GM10266 (cell line): ENCODE results near the gene CHST11.

ENCODE experiments used
- DNase-seq: peaks from one replicate; pipeline ENCODE4 v3.0.0; 2012; ENCODE audit errors: extremely low spot score
- TF ChIP-seq, protein P1 (sequence below): IDR thresholded peaks from 2 replicates; pipeline ENCODE4 v1.5.1; 2012; ENCODE audit warnings: mild to moderate bottlenecking, low read depth; ENCODE audit not compliant: control insufficient read depth, insufficient read depth; ENCODE audit errors: missing control alignments

CHST11 gene

DNA sequence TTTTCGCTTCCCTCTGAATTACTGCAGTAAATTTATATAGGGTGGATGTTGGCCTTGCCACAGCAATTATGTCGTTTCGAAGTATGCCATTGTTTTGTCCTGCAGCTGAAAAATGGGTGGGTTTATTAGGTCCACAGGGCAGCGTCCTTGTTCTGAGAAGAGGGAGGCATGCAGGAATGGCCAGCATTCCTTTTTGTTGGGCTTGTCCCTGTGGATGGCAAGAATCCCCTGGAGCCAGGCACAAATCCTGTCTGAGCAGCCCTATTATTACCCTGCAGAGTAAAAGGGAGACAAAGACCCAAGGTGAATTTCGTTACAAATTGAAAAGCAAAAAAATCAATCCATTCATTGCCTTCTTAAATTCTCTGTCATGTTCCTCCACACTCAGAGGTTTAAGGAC is 88.1 kb downstream of the CHST11 start:
- TF ChIP-seq, protein P1, sequence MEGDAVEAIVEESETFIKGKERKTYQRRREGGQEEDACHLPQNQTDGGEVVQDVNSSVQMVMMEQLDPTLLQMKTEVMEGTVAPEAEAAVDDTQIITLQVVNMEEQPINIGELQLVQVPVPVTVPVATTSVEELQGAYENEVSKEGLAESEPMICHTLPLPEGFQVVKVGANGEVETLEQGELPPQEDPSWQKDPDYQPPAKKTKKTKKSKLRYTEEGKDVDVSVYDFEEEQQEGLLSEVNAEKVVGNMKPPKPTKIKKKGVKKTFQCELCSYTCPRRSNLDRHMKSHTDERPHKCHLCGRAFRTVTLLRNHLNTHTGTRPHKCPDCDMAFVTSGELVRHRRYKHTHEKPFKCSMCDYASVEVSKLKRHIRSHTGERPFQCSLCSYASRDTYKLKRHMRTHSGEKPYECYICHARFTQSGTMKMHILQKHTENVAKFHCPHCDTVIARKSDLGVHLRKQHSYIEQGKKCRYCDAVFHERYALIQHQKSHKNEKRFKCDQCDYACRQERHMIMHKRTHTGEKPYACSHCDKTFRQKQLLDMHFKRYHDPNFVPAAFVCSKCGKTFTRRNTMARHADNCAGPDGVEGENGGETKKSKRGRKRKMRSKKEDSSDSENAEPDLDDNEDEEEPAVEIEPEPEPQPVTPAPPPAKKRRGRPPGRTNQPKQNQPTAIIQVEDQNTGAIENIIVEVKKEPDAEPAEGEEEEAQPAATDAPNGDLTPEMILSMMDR = no peak
- DNase-seq = no peak

DNA sequence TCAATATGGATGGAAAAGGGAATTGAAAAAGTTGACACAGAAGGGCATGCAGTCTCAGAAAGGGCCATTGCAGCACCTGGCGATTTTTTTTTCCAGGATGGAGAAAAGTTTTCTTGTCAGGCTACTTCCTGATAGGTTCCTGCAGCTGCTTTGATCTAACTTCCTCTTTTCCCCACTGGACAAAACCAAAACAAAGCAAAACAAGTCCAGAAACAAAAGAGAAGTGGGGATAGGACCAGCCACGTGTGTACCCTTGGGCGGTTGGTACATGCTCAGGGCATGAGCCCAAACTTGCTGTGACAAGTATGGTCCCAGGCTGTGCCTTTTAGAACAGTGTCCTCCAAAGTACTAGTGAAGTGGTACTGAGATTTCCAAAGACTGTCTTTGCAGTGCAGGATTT is 89.8 kb downstream of the CHST11 start:
- TF ChIP-seq, protein P1 = no peak
- no peak for DNase-seq

DNA sequence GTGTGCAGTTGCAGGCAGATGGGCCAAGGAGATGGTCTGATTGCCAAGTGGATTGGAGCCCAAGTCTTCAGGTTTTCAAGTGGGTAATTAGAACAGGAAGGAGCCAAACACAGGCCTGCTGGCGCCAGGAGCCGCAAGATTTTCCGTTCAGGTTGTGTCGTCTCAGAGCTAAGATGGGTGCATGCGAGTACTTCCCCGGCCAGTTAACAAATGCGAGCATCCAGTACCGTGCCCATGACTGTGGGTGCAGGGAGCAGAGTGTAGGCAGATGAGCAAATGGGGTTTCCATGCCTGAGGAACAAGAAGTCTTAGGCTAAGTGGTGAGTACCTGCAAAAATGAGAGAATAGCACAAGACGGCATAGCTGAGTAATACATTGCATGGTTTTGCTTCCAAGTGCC is 90.5 kb downstream of the CHST11 start:
- TF ChIP-seq, protein P1 = no peak
- DNase-seq = no peak

DNA sequence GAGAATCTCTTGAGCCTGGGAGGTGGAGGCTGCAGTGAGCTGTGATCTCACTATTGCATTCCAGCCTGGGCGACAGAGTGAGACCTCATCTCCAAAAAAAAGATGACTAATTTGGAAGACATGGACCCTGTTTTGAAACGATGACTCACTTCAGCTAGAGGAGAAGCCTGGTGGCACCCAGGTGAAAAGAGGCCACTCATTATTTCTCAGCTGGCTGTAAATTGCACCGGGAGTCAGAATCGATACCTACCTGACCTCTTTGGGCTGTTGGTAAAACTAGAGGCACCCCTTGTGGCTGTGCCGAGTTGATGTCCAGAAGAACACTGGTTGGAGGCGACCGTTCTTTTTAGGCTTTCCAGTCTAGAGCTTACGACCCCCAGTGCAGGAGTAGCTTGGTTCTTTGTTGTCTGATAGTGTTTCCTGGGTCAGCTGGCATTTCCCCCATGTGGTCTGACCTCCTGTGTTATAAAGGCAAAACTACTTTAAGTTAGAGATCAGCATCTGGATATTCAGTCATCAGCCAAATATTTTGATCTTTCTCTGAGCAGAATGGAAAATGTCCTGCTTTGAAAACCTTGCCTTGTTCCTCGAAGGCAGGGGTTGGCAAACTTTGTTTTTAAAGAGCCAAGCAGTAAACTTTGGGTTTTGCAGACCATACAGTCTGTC is 93.2 kb downstream of the CHST11 start:
- no peak for DNase-seq

DNA sequence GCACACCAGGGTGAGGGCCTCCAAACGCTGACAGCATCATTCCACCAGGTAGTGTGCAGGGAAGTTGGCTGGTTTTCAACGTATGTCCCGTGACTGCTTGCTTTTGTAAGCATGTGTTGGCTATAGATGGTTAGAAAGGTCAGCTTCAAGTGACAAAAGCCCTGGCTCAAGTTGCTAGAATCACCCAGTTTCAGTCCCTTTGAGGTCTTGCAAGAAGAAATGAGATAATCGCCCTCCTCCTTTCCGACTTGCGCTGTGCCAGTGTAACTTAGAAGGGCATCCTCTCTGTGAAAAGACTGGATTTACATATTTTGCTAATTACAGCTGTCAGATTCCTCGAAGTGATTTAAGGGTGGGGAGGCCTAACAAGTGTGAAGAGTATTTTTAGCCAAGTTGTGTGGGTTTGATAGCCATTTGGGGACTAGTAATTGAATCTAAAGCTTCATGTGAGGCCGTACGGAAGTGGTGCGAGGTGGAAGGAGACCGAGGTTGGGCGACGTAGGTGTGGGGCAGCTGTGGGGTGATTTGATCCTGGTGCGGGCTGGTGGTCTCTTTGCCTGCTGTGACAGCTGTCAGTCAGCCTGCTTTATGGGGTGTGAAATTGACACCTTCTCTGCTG is 94.7 kb downstream of the CHST11 start:
- TF ChIP-seq, protein P1 = no peak
- DNase-seq = peak; percentile 29

More for the DNA sequence above, 93.2 kb downstream of the CHST11 start:
- TF ChIP-seq, protein P1 = no peak

DNA sequence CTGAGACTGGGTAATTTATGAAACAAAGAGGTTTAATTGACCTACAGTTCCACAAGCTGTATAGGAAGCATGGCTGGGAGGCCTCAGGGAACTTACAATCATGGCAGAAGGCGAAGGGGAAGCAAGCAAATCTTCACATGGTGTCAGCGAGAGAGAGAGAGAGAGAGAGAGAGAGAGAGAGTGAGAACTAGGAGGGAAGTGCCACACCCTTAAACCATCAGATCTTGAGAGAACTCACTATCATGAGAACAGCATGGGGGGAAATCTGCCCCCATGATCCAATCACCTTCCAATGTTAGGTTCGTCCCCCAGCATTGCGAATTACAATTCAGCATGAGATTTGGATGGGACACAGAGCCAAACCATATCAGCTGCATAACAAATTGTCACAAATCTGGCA is 96.7 kb downstream of the CHST11 start:
- TF ChIP-seq, protein P1 = no peak
- no peak for DNase-seq

DNA sequence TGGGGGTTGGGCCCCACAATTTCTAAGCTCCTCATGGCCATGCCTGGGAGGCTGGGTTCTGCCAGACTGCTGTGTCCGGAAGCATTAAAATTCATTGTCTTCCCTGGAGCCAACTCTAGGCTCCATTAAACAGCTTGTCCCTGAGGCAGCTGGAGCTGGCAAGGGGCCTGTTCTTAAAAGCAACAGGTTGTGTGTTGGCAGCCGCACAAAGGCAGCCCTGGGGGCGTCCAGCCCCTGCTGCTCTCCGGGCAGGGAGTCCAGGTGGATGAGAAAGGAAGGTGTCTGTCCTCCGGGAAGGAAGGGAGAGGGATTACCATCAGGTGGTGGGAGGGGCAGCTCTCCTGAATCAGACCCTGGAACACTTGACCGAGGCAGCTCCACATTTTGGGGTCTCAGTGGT is 98.9 kb downstream of the CHST11 start:
- TF ChIP-seq, protein P1 = no peak
- DNase-seq = no peak
